ENCODE measurements around the gene PBX1.
A peak's percentile ranks its signal among the peaks of the same experiment; 100 is the strongest.
"Not testable (repeated sequence)": the region's sequence is repeated elsewhere in the genome, so short reads cannot be mapped to it uniquely, and the experiment has no call there.

PBX1 gene

DNA sequence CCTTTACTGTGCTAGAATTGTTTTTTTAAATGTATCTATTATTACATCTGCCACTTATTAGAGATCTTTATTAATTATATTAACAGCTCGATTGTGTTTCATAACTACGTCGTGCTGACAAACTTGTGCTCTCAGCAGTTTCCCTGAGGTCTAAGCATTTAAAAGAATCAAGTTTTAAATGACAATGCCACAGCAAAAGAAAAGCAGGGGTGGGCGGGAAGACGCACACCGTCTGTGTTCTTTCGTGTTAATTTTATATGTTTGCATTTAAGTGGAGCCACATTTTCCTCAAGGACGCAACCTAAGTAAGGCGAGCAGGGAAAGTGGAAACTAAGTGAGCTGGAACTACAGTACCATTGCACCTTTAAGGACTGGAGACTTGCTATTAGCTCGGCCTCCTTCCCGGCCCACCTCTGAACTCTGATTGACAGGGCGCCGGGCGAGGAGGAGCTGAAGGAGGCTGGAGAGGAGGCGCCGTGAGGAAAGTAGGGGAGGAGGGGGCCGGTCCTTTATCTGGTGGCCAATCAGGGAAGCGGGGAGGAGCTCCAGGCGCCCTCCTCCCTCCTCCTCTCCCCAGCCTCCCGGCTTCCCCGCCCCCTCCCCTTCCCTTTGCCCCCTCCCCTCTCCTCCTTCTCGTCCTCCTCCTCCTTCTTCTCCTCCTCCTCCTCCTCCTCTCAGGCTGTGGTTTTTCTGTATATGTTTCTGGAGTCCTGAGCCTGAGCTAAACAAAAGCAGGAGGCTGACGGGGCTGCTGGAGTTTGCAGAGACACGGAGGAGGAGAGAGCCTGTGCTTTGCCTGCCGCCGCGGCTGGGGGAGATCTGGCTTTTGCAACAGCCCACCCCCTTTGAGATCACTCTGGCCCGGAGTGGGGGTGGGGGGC, at the start of gene PBX1:
TSS of gene PBX1 (plus strand) at position 724 of the 881 bp plus-strand sequence.
- DNase-seq, result peak; percentile 97

DNA sequence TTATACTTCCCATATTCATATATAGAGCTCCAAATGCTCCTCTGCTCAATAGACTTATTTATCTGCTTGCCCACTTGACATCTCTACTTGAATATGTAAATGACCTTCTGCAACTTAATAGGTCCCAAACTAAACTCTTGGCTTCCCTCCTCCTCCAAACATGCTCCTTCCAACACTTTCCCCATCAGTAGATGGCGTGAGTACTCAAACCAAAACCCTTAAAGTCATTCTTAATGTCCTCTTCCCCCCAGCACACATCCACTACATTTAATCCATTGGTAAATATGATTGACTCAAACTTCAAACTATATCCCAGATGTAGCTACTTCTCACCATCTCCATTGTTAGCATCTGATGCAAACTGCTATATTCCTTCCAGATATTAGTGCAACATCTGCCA, 48.5 kb upstream of the PBX1 start:
- DNase-seq, result no peak

- DNase-seq, result no peak
Observed at GRCh38 chr1:164511001-164511705, 47.8 kb upstream of the PBX1 start.

GRCh38 chr1:164515231-164515630, 43.8 kb upstream of the PBX1 start:
- no peak for DNase-seq

- no peak for DNase-seq
Observed at GRCh38 chr1:164515711-164516331, 43.2 kb upstream of the PBX1 start.

GRCh38 chr1:164516591-164516990, 42.4 kb upstream of the PBX1 start:
- DNase-seq, result no peak

GRCh38 chr1:164518692-164519332, 40.2 kb upstream of the PBX1 start:
- no peak for DNase-seq

GRCh38 chr1:164519426-164519825, 39.6 kb upstream of the PBX1 start:
- DNase-seq, result no peak

GRCh38 chr1:164524810-164525209, 34.2 kb upstream of the PBX1 start:
- DNase-seq, result no peak

- no peak for DNase-seq
Observed at GRCh38 chr1:164534863-164535610, 23.9 kb upstream of the PBX1 start.

GRCh38 chr1:164552463-164552988, 6.5 kb upstream of the PBX1 start:
- not testable (repeated sequence) for DNase-seq

GRCh38 chr1:164557270-164557669, 1.7 kb upstream of the PBX1 start:
- no peak for DNase-seq

DNA sequence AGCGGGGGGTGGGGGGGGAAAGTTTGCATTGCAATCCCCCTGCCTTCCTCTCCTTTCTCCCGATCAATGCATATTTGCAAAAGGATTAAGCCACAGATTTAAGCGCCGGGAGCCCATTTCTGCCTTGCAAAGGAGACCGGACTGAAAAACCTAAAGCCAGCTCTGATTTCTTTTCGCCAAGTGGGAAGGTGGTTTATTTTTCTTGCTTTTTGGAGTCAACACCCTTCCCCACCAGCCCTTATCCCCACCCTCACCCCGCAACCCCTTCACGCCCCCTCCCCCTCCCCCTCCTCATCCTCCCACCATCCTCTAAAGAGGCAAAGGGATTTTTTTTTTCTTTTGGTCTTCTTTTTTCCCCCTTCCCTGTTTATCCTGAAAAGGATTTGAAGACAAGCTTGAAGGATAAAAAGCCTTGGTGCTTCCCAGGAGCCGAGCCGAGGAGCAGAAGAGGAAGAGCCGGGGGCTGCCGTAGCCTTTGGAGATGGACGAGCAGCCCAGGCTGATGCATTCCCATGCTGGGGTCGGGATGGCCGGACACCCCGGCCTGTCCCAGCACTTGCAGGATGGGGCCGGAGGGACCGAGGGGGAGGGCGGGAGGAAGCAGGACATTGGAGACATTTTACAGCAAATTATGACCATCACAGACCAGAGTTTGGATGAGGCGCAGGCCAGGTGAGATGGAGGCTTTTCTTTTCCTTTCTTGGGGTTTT, 513 bp downstream of the PBX1 start:
- DNase-seq, result peak; percentile 46

DNA sequence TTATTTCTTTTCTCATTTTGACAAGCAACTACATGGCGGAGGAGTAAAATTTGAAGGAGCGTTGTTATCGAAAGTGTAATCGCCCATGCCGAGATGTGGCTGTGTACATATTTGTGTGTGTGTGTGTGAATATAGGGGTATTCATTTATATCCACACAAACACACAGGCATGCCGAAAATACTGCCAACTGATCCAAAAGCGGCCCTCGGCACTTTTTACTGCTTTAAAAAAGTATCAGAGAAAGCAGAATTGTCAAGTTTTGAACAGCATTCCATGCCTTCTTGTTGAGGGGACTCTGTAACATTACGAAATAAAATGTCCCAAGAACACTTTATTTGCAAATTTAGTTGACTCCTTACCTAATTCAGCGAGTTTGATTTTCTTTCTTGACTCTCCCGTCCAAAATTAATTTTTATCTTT, 1.1 kb downstream of the PBX1 start:
- no peak for DNase-seq

DNA sequence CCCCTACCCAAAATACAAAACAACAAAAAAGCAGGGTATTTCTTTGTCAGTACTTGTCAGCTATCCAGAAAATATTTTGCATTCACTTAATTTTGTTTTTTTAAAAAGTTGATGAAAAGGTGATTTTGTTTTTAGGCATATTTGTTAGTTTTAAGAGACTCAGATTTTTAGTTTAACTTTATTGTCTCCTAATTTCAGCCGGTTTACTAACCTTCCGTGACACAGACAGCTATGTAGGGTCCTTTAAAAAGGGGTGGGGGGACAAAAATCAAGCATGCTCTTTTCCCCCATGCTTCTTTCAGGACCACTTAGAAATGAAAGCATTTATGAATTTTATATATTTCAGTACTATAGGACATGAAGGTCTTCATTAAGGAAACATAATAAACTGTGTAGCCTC, 1.6 kb downstream of the PBX1 start:
- no peak for DNase-seq

DNA sequence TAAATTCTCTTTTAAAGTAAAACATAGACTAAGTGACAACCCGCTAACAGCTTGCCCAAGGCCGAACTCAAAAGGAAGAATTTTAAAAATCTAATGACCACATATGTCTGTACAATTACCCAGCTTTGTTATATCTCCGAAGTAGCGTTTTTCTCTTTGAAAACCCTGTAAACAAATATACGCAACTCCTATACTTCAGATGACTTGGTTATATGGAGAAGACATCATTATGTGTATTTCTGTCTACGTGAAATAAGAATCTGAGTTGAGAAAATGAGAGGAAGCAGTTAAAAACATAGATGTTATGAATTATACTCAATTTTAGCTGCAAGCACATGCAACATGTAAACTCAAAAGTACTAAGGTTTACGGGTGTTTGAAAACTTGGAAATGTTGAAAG, 2.0 kb downstream of the PBX1 start:
- DNase-seq, result peak; percentile 19

GRCh38 chr1:164561472-164561871, 2.5 kb downstream of the PBX1 start:
- peak; percentile 13 for DNase-seq

DNA sequence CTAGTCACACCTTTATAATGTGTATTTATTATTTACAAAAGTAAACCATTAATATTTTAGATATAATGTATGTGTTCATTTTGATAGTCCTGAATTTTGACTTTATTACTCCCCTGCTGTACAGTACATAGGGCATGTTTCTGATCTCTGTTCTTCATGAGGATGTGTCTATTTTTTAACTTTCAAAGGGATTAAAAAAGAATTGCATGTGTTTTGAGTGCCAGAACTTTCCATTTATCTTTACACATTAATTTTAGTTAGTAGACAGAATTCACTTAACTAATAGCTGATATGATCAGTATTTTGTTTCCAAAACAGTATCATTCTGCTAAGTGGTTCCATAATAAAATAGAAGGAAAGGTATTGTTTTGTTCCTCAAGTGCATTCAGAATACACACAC, 3.1 kb downstream of the PBX1 start:
- DNase-seq, result no peak

DNA sequence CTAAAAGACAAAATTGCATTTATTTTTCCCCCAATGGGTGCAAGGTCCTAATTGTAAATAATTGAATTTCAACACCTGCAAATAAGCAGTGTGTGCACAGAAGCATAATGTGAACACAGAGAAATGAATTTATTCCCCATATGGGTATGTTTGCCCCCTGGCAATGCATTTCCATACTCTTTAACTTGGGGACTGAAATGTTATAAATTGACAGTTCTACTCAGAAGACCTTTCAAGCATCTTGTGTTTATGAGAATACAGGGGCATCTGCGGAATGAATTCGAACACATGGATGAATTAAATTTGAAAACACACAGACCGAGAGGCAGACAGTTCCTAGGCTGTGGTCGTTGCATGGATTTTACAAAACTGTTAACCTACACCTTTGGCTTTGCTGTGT, 3.5 kb downstream of the PBX1 start:
- no peak for DNase-seq

DNA sequence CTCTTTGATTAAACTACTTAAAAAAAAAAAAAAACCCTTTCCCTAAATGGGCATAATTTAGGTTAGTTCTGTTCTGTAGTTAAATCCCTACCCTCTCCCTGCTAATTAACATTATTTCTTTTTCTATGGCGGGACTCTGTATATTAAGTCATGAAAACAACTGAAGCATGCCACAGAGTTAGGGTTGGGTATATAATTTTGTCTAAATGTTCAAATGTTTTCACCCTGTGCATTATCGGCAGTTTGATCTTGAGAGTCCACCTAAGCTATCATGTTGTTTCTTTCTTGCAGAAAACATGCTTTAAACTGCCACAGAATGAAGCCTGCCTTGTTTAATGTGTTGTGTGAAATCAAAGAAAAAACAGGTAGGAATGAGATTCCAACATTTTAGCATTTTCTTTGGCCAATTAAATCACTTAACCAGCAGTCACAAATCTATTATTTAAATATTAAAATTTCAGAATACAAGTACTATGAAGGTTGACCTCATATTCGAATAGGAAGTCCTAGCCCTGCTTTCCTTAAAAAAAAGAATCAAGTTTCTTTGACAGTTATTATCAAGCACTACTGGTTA, 4.0 kb downstream of the PBX1 start:
- DNase-seq, result no peak

DNA sequence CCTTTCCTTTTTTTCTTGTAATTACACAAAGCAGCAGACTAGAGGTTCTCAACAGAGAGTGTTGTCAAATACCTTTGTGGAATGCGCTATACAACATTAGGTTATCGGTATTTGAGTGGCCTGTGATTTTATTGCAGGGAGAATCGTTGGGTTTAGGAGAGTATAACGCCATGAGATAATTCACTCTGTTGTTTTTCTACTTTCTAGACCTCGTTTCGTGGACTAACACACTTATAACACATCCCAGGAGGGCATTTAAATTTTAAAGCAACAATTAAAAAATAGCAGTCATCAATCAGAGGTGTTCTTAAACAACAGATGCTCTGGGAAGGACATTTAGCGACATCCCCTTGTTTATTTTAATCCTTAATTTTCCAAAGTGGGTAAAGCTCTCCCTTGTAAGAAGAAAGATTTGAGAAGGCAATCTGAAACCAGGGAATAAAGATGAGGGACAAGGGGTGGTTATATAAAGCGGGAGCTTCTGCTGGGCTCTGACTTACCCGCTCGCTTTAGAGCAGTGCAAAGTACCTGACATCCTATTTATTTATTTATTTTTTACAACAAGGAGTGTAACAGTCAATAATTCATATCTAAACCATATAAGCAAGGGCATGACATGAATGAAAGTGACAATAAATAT, 4.9 kb downstream of the PBX1 start:
- no peak for DNase-seq

All from NCI-H748 treated with DMSO at 0.1 percent for 48 hours (cell line).